HG02970 (cell line): Measurements from ENCODE around the gene CANT1.
"Not testable (repeated sequence)": the region's sequence is repeated elsewhere in the genome, so short reads cannot be mapped to it uniquely, and the experiment has no call there.

ENCODE experiments used
- ATAC-seq: cut with Tn5 transposase; IDR thresholded peaks from one replicate; pipeline ENCODE4 v1.9.1; 2021; ENCODE audit warnings: mild to moderate bottlenecking, moderate library complexity, moderate number of reproducible peaks; ENCODE audit not compliant: unreplicated experiment, low FRiP score

Gene CANT1

DNA sequence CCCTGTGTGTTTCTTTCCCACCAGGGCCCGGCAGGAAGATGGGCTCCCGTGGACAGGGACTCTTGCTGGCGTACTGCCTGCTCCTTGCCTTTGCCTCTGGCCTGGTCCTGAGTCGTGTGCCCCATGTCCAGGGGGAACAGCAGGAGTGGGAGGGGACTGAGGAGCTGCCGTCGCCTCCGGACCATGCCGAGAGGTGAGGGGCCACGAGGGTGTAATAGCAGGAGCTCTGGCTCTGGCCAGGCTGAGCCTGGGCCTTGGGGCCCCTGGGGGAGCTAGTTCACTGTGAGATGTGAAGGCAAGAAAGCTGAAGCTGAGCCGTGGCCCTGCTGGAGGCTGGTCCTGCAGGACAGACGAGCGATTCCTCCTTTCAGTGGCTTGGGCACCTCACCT, 34.4 kb upstream of the CANT1 start:
- no peak for ATAC-seq

DNA sequence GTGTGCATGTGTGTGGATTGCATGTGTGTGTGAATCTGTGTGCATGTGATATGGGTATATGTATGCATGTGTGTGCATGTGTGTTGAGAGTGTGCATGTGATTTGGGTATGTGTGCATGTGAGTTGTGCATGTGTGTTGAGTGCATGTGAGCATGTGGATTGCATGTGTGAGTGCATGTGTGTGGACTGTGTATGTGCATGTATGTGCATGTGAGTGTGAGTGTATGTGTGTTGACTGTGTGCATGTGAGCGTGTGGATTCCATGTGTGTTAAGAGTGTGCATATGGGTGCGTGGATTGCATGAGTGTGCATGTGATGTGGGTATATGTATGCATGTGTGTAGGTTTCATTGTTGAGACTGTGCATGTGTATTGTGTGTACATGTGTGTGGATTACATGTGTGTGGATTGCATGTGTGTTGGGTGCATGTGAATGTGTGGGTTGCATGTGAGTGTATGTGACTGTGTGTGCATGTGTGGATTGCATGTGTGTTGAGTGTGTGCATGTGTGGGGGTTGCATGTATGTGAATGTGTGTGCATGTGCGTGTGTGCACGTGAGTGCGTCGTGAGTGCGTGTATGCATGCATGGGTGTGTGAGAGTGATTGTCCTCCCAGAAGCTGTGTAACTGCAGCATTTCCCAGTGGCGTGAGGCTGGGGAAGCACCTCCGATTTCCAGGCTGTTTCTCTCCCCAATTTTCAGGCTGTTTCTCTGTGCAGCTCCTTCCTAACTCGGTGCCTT, 33.8 kb upstream of the CANT1 start:
- ATAC-seq, result no peak

GRCh38 chr17:79042421-79043190, 33.0 kb upstream of the CANT1 start:
- no peak for ATAC-seq

- no peak for ATAC-seq
Measured at GRCh38 chr17:79041723-79042420, 32.3 kb upstream of the CANT1 start.

- ATAC-seq, result no peak
Measured at GRCh38 chr17:79041041-79041570, 31.5 kb upstream of the CANT1 start.

DNA sequence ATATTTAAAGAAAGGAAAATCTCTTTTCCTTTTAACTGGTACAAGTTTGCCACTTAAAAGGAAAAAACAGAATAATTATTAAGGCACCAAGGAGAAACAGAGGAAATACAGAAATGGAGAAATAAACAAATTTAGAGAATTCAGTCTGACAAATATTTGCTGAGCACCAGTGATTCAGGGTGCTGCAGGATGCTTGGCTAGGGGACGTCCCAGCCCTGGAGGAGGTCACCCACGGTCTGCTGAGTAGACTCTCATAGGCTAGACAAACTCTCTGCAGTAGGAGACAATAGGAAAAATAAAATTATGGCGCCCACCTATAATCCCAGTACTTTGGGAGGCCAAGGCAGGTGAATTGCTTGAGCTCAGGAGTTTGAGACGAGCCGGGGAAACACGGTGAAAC, 30.3 kb upstream of the CANT1 start:
- no peak for ATAC-seq

DNA sequence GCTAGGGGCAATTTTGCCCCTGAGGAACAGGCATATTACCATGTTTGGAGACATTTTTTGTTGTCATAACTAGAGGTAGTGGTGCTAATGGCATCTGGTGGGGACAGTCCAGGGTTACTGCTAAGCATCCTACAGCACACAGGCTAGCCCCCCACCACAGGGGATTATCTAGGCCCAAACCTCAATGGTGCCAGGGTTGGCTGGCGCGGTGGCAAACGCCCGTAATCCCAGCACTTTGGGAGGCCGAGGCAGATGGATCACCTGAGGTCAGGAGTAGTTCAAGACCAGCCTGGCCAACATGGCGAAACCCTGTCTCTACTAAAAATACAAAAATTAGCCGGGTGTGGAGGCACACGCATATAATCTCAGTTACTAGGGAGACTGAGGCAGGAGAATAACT, 29.6 kb upstream of the CANT1 start:
- no peak for ATAC-seq

DNA sequence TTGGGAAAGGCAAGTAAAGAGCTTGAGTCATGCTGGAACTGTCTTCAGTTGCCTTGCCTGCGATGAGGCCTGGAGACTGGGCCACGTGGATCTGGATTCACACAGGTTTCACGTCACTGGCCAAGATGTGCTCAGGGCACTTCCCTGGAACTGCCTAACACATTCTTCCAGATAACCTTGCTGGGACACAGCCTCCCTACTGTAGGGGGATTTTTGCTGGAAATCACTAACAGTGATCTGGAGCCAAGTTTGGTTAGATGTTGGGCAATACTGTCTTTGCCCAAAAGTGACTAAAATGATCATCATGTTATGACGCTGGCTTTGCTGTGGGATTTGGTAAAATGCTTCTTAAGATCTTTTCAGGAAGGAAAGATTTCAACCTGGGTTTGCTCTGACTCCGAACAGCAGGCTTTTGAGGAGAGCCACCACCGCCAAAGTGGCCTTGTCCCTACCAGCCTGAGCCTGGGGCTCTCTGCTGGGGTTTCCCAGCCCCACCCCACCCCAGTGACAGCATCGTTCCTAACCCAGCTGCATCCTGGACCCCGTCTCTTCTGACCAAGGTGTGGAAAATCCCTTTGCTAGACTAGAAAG, 29.1 kb upstream of the CANT1 start:
- no peak for ATAC-seq

DNA sequence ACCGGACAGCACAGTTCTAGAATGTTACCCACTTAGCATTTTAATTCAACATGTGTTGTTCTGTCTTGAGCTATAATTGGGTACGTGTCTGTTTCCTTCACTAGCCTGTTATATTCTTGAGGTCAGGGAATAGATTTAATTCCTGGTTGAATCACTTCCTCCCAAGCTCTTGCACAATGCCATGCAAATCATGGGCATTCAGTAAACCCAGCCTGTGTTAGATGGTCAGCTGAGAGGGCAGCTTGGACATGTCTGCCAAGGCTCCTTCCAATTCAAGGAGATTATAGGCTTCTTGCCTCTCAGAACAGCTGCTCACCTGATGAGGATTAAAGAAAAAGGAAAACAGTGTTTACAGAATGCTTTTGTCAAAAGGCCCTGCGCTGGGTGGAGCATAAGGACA, 27.0 kb upstream of the CANT1 start:
- no peak for ATAC-seq

GRCh38 chr17:79036181-79036580, 26.6 kb upstream of the CANT1 start:
- no peak for ATAC-seq

- ATAC-seq, result no peak
Measured at GRCh38 chr17:79035686-79036085, 26.1 kb upstream of the CANT1 start.

GRCh38 chr17:79034931-79035485, 25.4 kb upstream of the CANT1 start:
- ATAC-seq, result no peak

DNA sequence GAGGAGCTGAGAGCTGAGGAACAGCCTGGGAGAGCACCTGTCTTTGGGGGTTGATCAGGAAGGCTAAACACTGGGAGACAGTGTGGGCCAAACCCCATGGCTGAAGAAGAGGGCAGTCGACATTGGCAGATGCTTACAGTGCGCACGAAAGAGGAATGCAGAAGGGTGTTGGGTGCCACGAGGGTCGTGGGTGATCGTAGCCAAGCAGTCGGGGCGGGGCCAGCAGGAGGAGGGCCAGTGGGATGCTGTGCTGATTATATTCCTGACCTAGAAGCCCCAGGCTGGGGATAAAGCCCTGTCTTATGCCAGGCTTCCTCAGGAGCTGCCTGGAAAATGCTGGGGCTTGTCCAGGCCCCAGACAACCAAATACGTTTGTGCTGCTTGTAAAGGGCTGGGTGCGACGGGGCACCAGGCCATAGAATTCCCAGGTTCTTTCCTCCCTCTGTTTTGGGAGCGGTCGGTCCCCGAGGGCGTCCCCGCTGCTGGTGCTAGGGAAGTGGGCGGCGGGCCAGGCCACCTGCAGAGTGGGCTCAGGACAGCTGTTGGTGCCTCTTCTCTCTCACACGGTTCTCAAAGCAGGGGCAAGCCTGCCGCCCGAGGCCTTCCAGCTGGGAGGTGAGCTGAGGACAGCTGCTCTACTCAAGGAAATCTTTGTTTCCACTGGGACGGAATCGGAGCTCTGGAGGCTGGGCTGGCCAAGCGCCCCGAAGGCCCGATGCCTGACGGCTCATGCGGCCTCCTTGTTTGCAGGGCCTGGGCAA, 24.4 kb upstream of the CANT1 start:
- ATAC-seq, result no peak

GRCh38 chr17:79033046-79033616, 23.6 kb upstream of the CANT1 start:
- no peak for ATAC-seq

GRCh38 chr17:79031996-79032875, 22.7 kb upstream of the CANT1 start:
- ATAC-seq, result no peak

DNA sequence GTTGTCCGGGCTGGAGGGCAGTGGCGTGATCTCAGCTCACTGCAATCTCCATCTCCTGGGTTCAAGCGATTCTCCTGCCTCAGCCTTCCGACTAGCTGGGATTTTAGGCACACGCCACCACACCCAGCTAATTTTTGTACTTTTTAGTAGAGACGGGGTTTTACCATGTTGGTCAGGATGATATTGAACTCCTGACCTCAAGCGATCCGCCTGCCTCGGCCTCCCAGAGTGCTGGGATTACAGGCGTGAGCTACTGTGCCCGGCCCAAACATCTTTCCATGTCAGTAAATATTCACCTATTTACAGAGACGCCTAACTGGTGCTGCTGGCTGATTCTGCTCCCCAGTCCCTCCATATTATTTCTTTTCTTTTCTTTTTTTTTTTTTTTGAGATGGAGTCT, 21.1 kb upstream of the CANT1 start:
- ATAC-seq, result not testable (repeated sequence)

DNA sequence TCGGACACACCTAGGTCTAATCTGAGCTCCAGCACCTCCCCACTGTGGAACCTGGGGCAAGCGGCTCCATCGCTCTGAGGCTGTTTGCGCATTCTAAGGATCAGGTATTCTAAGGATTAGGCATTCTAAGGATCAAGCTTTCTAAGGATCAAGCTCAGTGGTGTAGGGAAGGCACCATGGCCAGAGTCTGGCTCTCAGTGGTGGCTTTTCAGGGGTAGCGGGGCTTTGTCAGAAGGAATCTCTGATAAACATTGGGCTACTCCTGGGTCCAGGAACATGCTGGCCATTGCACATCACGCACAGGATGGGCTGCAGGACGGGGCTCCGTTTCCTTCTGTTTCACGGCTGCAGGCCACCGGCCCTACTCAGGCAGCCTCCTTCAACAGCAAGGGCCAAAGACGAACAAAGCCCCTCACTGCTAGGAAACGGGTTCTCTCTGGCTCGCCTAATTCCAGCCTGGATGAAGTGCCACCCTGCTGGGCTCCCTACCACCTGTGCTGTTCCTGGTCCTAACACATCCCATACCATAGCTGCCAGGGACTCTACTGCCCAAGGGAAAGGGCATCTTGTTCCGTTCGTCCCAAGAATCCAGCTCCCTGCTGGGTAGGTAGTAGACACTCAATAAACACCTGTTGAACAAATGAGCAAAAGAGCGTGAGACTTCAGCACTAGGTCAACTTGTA, 19.9 kb upstream of the CANT1 start:
- ATAC-seq, result no peak
